AG10803 (cell line): Measurements from ENCODE around the gene GNAI3.

Experiments used
- DNase-seq: peaks from one replicate; pipeline ENCODE4 v3.0.0; 2010; ENCODE audit warnings: low read depth
- H3K4me3 ChIP-seq: 2 replicates; pipeline ENCODE4 v1.5.1; 2011; ENCODE audit warnings: mild to moderate bottlenecking, low read length, control low read depth
- TF ChIP-seq, protein P1 (sequence below): conservative IDR thresholded peaks from 2 replicates; pipeline ENCODE4 v1.5.1; 2011; ENCODE audit warnings: mild to moderate bottlenecking, low read length, control low read depth, inconsistent platforms

Gene GNAI3

DNA sequence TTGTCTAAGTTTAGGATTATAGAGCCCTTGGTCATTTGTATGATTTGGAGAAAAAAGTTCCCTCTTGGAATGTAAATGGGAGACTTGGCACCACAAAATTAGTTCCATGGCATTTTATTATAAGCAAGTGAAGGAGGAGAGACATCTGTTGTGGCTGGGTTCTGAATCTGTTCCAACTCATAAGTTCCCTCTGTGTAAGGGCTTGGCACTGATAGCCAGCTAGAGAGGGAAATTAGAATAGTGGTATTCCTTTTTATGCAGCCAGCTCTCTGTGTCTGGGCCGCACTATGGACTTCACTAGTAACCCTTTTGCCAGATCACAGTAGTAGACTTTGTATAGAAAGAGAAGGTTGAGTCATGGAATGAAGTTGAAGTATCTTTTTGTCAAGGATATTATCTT is 31.1 kb downstream of the GNAI3 start:
- peak; percentile 86 for DNase-seq
- H3K4me3 ChIP-seq = no peak overlapping the region
- TF ChIP-seq, protein P1, sequence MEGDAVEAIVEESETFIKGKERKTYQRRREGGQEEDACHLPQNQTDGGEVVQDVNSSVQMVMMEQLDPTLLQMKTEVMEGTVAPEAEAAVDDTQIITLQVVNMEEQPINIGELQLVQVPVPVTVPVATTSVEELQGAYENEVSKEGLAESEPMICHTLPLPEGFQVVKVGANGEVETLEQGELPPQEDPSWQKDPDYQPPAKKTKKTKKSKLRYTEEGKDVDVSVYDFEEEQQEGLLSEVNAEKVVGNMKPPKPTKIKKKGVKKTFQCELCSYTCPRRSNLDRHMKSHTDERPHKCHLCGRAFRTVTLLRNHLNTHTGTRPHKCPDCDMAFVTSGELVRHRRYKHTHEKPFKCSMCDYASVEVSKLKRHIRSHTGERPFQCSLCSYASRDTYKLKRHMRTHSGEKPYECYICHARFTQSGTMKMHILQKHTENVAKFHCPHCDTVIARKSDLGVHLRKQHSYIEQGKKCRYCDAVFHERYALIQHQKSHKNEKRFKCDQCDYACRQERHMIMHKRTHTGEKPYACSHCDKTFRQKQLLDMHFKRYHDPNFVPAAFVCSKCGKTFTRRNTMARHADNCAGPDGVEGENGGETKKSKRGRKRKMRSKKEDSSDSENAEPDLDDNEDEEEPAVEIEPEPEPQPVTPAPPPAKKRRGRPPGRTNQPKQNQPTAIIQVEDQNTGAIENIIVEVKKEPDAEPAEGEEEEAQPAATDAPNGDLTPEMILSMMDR = no peak

- TF ChIP-seq, protein P1 = no peak
- H3K4me3 ChIP-seq = no peak overlapping the region
- DNase-seq = no peak
Measured at GRCh38 chr1:109582021-109582420, 33.6 kb downstream of the GNAI3 start.

DNA sequence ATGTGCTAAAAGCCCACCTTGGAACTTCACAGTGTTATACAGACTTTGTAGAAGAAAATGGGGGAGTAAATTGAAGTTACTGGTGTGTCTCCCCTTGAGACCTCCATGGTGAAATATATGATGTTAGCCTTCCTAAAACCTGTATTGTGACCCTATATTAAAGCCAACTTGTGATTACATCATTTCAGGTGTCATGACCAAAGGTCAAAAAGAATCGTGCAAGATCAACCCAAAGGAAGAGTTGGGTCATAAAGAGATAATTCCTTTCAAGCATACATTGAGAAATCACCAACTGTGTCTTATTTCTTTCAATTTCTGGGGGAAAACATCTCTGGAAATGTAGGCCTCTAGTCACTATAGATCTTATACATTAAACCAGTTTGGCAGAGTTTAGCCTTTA is 36.4 kb downstream of the GNAI3 start:
- no peak overlapping the region for H3K4me3 ChIP-seq
- TF ChIP-seq, protein P1 = no peak
- no peak for DNase-seq

- DNase-seq = no peak
- H3K4me3 ChIP-seq = no peak overlapping the region
- TF ChIP-seq, protein P1 = no peak
Measured at GRCh38 chr1:109586055-109586454, 37.6 kb downstream of the GNAI3 start.

- TF ChIP-seq, protein P1 = no peak
- DNase-seq = no peak
- H3K4me3 ChIP-seq = no peak overlapping the region
Measured at GRCh38 chr1:109589177-109589576, 40.8 kb downstream of the GNAI3 start.

DNA sequence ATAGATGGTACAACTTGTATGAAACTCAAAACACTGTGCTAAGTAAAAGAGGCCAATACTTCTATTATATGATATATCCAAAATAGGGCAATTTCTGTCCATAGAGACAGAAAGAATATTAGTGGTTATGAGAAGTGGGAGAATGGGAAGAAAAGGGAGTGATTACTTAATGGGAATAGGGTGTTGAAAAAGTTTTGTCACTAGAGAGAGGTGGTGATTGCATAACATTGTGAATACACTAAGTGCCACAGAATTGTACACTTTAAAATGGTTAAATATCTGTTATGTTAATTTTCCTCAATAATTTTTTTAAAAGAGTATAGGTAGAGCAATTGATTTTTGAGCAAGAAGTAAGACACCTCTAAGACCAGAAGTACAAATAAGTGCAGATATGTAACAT is 41.3 kb downstream of the GNAI3 start:
- TF ChIP-seq, protein P1 = no peak
- no peak overlapping the region for H3K4me3 ChIP-seq
- no peak for DNase-seq

GRCh38 chr1:109592916-109593315 is 44.5 kb downstream of the GNAI3 start:
- TF ChIP-seq, protein P1 = no peak
- no peak overlapping the region for H3K4me3 ChIP-seq
- DNase-seq = no peak
